HG02678 (cell line): ENCODE data around the gene IFNK.
A peak's percentile ranks its signal among the peaks of the same experiment; 100 is the strongest.

Source experiments
- ATAC-seq: cut with Tn5 transposase; IDR thresholded peaks from one replicate; pipeline ENCODE4 v1.9.1; 2021; ENCODE audit warnings: mild to moderate bottlenecking, moderate library complexity; ENCODE audit not compliant: unreplicated experiment

The IFNK gene

DNA sequence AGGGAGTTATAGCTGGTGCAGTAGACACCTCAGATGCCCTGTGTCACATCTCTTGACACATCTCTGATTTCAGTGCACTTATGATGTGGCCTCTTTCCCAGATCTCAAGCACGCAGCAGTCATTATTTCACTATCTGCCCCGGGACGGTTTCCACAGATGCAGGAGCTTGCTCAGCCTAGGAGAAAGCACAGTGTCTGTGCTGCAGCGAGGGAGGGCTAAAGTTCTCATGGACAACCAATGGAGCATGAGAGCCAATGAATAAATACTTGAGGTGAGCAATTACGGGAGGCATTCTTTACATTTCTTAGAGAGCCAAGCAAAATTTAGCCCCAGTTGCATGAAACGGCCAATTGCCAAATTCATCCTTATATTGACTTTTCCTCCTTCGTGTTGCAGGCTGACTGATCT, 12.9 kb downstream of the IFNK start:
- ATAC-seq: no peak

DNA sequence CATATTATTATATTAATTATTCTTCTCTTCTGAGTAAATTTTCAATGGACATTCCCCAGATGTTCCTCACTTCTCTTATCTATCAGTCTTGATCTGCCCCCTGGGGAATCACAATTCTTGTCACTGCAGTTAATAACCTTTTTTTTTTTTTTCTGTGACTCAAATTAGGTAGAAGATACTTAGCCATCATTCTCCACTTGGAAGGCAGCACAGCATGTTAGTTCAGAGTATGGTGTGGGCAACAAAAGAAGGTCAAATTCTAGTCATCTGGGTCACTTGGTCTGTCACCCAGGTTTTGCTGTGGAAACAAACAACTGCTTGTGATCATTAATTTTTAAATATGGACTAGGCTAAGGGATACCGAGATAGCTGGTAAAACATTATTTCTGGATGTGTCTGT, 13.7 kb downstream of the IFNK start:
- ATAC-seq: no peak

GRCh38 chr9:27538647-27539046, 14.6 kb downstream of the IFNK start:
- ATAC-seq: peak; percentile 48

DNA sequence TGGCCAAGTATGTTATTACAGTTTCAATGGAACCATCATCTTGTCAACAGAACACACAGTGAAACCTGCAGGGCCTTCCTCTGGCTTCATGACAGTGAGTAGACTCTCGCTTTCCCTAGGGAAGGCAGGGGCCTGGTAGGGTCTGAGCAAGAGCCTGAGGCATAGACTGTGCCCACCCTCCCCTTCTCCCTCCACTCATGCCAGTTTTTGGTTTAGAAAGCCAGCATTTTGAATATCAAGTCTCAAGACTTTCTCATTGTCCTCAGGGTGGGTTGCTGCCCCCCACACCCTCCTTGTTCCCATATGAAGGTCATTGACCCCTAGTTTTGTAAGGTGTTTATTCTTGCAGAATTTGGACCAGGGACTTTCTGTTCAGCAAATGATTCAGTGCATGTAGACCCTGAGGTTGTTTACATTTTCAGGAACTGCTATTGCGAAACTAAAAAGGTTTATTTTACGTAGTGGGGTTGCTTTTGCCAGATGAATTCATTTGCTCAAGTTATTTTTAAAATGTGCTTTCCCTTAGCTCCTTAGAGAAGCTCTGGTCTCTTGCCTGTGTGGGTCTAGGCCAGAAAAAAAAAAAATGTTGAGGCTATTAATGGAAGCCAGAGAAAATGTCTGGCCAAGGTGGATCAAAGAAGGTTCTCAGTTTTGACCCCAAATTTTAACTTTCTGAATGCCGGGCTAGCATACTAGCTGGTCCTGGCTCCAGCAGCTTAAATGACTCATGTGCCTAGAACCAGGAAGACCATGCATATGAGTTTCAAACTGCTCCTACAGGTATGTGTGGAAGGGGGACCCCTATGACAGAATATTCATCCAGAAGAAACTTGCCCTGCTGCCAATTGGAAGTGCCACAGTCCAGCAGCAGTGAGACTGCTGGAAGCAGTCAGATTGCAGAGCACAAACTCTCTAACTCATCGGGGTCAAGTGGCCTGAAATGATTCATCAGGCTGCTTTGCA, 15.7 kb downstream of the IFNK start:
- peak; percentile 54 for ATAC-seq

- ATAC-seq: no peak
Observed at GRCh38 chr9:27540502-27540901, 16.4 kb downstream of the IFNK start.

GRCh38 chr9:27541740-27542139, 17.6 kb downstream of the IFNK start:
- no peak for ATAC-seq

GRCh38 chr9:27542508-27542907, 18.4 kb downstream of the IFNK start:
- no peak for ATAC-seq

DNA sequence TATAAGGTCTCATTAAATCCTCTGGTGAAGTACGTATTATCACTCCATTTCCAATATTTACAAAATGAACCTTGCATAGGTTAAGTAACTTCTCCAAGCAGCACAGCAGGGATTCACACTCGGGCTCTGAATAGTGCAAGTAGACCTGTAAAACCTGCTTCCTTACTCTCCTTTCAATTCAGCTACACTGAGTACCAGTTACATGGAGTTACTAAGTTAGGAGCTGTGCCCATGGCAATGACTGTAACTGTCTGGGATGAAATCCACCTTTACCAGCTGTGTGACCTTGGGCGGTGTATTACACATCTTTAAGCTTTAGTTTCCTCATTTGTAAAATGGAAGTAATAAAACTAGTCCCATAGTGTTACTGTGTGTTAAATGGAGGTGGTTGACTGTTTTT, 21.4 kb downstream of the IFNK start:
- ATAC-seq: no peak

GRCh38 chr9:27548055-27548741, 24.1 kb downstream of the IFNK start:
- no peak for ATAC-seq

GRCh38 chr9:27549196-27549755, 25.2 kb downstream of the IFNK start:
- ATAC-seq: no peak

GRCh38 chr9:27554712-27555111, 30.6 kb downstream of the IFNK start:
- ATAC-seq: no peak

DNA sequence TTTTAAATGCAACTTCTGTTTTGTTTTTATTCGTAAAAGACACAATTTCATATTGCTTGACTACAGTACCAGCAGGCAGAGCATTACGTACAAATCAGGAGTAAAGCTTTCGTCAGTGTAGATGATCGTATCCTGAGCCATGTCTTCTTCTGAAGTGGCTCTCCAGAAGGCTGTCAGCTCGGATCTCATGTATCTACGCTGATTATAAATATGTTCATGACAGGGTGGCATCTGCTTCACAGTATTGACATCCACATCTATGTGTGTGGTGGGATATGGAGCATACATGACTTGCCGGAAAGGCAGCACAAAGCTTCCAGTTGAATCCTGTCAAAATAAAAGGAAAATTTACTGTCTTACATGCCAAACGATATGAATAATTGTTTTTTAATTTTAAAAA, 32.4 kb downstream of the IFNK start:
- ATAC-seq: no peak

DNA sequence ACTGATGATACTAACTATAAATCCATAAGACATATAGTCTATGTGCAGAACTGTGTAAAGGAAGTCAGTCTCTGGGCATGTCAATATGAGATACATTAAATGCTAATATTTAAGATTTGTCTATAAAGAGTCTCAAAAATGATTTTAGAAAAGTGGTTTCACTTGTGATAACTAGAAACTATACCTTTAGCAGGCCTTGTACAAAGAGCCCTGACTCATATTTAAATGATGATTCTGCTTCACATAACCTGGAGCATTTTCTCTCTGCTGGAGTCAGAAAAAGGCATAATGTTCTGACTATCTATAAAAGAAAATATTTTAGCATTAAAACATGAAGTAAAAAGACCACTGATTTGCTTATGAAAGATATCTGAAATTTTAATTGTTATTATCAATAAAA, 34.2 kb downstream of the IFNK start:
- no peak for ATAC-seq

DNA sequence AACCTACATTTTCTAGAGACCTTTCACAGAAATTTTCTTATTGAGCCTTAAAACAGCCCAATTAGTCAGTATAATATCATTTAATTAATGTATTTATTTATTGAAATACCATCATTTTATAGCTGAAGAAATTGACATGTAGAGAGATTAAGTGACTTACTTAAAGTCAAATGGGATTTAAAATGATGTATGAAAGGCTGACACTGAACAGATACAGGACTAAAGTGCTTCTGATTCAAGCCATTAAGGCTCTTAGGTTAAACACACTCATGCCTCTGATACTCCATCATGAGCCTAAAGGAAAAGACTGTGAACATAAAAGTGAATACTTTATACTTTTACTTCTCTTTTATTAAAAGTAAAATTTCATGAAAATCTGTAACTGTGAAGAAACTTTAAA, 36.4 kb downstream of the IFNK start:
- no peak for ATAC-seq

GRCh38 chr9:27561685-27562084, 37.6 kb downstream of the IFNK start:
- no peak for ATAC-seq

GRCh38 chr9:27563738-27564430, 39.8 kb downstream of the IFNK start:
- no peak for ATAC-seq

GRCh38 chr9:27564670-27565069, 40.6 kb downstream of the IFNK start:
- no peak for ATAC-seq

DNA sequence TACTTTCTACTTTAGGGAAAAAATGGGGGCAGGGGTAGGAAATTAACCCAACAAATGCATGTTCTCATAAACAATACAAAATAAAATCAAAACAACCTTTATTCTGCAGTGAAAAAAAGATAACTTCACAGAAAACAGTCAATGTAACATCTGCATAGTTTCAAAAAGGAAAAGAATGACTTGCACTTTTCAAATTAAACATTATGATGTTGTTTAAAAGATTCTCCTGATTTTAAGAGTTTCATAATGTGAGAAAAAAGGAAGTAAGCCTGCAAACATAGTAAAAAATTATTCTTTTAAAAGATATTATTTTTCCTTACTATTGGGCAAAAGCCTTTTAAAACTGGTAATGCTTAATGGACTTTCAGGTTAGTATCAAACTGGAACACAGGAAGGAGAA, 41.6 kb downstream of the IFNK start:
- no peak for ATAC-seq

- ATAC-seq: no peak
Observed at GRCh38 chr9:27566118-27566517, 42.0 kb downstream of the IFNK start.

DNA sequence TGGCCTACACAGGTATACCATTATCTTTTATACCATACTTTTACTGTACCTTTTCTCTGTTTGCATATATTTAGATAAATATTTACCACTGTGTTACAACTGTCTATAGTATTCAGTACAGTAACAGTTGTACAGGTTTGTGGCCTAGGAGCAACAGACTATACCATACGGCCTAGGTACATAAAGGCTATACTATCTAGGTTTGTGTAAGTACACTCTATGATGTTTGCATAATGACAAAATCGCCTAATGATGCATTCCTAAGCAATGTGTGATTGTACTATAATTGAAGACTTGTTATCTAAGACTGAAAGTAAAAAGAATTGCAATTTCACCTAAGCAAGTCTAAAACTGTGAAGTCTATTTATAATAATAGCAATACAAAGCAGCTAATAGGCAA, 45.3 kb downstream of the IFNK start:
- ATAC-seq: no peak

DNA sequence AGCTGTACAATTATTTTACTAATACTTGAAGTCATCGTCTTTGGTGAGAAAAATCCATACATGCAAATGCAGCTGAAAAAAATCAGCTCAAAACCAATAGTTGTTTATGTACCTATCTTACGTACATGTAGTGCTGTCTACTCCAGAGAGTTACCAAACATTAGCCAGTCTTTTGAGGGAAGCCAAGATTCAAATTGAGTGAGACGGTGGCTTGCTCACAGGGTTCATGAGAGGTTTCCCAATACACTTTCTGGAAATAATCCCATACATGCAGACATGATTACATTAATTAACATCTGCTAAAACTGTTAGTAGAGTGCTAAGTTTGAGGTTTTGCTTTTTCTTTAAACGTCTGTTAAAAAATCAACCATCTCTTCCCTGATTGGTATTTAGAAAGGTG, 46.9 kb downstream of the IFNK start:
- ATAC-seq: no peak
